Left kidney (tissue), 2 donors: ENCODE results near the gene IFT122. TPM values are rescaled to one million over a fixed set of nuclear protein-coding genes. Genes with fewer than 3 reads are reported as not detected.

Experiments
- DNase-seq: peaks from one replicate; pipeline ENCODE4 v3.0.0-alpha.2; 2013
- polyA plus RNA-seq: library from polyadenylated mRNA; unstranded; fragments of 120-200 nt; gene quantifications from one replicate; pipeline ENCODE4 v1.2.1, GENCODE V29; 2013; ENCODE audit not compliant: insufficient read length

The IFT122 gene
- polyA plus RNA-seq, 1 donor: 79.0 TPM

DNA sequence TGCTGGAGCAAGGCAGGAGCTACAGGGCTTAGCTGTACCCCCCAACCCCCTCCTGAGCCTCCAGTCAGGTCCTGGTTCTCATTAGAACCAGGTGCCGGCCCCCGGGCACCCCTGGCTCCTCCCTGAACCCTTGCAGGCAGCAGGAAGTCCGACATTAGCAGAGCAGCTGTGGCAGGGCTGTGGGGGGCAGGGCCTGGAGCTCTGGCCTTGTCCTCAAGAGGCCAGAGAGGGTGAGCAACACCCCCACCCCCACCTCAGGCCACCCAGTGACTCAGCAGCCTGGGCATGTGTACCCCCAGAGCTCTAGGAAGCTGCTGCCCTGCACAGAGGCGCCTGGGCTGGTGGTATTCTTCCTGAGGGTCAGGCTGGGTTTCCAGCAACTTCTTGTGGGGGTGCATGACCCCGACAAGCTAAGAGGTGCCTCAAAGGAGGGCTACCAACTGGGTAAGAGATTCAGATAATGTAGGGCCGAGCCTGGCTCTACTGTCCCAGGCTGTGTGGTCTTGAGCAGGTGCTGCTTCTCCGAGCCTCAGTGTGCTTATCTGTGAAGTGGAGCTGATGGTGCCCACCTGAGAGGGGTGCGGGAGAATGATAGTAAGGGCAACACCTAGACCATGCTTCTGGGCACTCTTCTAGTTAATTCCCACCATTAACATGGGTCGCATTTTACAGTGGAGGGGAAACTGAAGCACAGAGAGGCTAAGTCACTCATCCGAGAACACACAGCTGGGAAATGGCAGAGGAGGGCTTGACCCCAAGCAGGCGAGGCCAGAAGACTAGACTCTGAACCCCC lies 118.9 kb downstream of the IFT122 start:
- DNase-seq: no peak

DNA sequence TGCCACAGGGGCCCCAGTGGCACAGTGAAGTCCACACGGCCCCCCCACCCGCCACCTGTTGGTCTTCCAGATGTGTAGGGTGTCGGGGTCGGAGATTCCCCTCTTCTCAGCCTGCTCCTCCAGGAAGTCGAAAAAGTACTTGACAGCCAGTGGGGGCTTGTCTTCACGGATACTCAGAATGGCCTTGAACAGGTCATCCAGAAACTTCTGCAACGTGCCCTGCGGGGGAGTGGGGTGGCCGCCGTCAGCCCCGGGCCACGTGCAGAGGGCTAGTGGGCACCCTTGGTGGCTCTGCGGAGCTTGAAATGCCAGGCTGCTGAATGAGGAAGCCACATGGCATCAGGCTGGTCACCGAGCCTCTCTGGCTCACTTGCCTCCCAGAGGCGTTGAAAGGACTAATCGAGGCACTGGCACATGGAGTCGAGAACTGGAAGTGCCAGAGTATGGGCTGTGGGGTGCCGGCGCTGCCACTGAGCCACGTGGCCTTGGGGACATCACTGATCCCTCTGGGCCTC lies 119.6 kb downstream of the IFT122 start:
- no peak for DNase-seq

- DNase-seq: peak; percentile 35
These were observed 120.3 kb downstream of the IFT122 start for GRCh38 chr3:129560269-129560787.

GRCh38 chr3:129560911-129561594 lies 121.0 kb downstream of the IFT122 start:
- peak; percentile 67 for DNase-seq

DNA sequence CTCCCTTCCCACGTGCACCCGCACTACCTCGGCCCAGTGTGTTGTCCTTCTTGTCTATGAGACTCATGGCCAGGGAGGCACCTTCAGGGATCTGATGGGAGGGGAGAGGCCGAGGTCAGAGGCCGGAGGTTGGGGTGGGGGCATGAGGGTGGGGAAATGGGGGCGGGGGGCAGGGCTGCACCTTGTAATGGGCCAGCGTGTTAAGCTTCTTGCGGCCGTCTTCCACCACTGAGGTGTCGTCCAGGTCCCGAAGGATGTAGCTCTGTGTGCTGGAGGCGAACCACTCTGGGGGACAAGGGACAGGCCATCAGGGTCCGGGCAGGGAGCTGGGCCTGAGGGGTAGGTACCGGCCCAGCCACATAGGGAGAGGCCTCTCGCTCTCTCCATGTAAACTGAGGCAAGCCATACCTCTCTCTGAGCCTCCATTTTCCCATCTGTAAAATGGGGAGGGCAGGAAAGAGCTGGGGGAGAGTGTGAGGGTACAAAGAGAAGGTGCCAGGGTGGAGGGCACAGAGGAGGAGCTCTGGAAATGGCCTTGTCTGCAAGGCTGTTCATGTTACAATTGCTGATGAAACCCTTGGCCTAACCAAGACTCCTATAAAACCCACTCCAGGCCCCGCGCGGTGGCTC lies 121.7 kb downstream of the IFT122 start:
- DNase-seq: no peak

GRCh38 chr3:129562803-129563202 lies 122.8 kb downstream of the IFT122 start:
- DNase-seq: no peak

DNA sequence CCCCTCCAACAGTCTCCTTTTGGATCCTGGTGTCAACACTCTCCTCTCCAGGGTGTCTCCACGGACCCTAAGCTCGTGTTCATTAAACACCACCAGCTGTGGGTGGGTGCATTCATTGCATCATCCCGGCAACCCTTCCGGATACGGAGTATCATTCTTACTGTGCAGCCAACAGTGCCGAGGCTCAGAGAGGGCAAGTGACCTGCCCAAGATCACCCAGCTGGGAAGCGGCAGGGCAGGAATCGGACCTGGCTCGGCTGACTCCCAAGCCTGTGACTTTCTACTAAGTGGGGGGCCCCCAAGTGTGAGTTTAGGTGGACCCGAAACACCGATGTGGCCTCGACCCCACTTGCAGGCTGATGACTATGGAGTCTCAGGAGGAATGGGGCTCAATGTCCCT lies 123.3 kb downstream of the IFT122 start:
- DNase-seq: no peak

DNA sequence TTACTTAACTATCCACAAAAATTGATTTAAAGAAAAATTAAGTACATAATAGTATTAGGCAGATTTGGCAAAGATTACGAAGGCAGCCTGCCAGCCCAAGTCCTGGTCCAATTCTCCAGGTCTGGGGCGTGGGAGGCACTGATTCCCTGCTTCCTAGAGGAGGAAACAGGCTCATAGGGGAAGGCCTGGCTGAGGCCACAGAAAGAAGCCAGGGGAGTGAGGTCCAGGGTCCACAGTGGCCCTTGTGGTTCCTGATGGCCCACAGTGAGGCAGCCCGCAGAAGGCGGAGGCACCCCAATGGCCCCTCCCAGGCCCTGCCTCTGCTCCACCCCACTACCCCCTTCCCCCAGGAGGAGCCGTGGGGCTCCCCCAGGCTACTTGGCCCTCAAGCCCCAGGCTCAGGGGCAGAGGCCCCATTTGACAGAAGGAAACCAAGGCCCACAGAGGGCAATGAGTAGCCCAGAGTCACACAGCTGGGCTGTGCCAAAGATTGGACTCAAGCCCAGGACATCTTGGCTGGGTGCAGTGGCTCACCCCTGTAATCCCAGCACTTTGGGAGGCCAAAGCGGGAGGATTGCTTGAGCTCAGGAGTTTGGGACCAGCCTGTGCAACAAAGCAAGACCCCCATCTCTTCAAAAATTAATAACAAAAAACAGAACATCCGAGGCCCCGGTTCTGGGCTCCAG lies 124.0 kb downstream of the IFT122 start:
- DNase-seq: no peak

- no peak for DNase-seq
These were observed 125.1 kb downstream of the IFT122 start for GRCh38 chr3:129564981-129565644.

GRCh38 chr3:129565902-129566301 lies 125.9 kb downstream of the IFT122 start:
- no peak for DNase-seq

DNA sequence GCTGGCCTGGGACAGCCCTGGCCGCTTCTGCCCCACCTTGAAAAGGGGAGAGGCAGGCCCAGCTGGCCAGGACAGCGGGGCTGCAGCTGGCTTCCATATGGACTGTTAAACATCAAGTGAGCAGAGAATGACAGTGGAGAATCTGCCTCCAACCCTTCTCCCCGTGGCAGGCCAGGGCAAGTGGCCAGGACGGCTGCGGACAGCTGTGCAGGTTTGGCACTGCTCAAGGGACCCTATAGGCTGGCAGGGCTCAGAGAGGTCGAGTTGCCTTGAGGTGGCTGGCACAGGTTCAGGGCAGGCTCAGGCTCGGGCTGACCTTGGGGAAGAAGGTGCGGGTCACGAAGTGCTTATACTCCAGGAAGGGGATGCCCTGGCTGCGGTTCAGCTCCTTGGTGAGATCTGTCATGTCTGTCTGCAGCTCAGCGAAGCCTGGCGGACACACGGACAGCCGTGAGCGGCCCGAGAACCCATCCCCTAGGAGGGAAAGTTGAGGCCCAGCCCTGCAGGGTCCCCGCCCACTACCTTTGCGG lies 127.2 kb downstream of the IFT122 start:
- no peak for DNase-seq

GRCh38 chr3:129567939-129568338 lies 127.9 kb downstream of the IFT122 start:
- no peak for DNase-seq

GRCh38 chr3:129569856-129570255 lies 129.8 kb downstream of the IFT122 start:
- DNase-seq: no peak

Other genes with a start within 250 kb of the IFT122 start
- gene COPG1, start 190.6 kb upstream of the IFT122 start, polyA plus RNA-seq: 176 TPM
- 55.7 TPM for gene HMCES, start 161.4 kb upstream of the IFT122 start, polyA plus RNA-seq
- gene EFCAB12, start 11.6 kb upstream of the IFT122 start, polyA plus RNA-seq: 5.9 TPM
- gene MBD4, start 276 bp upstream of the IFT122 start, polyA plus RNA-seq: 54.5 TPM
- gene RHO, start 88.4 kb downstream of the IFT122 start, polyA plus RNA-seq: 0.13 TPM
- gene H1-8, start 103.0 kb downstream of the IFT122 start, polyA plus RNA-seq: not detected
- 147 TPM for gene PLXND1, start 166.5 kb downstream of the IFT122 start, polyA plus RNA-seq